ENCODE results near the gene RNF151.
"Not testable (repeated sequence)": the region's sequence is repeated elsewhere in the genome, so short reads cannot be mapped to it uniquely, and the experiment has no call there.

The RNF151 gene

DNA sequence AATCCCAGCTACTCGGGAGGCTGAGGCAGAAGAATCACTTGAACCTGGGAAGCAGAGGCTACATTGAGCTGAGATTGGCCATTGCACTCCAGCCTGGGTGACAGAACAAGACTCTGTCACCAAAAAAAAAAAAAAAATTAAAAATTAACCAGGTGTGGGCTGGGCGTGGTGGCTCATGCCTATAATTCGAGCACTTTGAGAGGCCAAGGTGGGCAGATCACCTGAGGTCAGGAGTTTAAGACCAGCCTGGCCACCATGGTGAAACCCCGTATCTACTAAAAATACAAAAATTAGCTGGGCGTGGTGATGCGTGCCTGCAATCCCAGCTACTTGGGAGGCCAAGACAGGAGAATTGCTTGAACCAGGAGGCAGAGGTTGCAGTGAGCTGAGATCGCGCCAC lies 26.8 kb upstream of the RNF151 start:
- not testable (repeated sequence) for DNase-seq

DNA sequence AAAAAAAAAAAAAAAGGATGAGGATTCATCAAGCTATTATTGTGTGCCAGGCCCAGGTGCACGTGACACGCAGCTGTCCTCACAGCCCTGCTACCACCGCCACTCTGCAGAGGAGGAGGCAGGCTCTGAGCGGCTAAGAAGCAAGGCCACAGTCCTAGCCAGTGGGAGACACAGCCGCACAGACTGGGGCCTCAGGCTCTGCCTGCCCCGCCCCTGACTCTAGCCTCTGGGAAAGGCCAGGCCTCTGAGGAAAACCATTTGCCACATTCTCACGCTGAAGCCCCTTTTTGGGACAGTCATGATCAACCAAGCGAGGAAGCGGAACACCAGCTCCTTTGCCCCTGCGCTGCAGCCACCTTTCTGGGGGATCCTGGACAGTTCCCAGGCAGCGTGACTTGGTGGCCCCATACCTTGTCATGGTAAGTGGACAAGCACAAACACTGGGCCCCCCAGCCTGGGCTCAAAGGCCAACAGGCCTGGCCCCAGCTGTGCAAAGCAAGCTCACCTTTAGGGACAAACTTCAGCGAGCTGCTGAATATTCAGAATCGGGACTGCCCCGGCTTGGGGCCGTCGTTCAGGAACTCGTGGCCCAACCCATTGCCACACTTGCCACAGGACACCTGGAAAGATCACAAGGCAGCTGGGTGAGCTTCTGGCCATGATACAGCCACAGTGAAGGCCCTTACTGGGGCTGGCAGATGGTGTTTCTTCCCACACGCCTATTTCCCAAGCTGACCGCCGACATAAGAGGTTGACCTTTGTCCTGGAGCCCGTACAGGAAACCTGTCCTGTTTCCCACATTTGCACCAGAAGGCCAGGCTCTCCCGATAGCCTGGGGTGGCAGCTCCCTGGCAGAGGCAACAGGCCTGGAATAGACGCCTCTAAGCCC lies 26.1 kb upstream of the RNF151 start:
- no peak for DNase-seq

DNA sequence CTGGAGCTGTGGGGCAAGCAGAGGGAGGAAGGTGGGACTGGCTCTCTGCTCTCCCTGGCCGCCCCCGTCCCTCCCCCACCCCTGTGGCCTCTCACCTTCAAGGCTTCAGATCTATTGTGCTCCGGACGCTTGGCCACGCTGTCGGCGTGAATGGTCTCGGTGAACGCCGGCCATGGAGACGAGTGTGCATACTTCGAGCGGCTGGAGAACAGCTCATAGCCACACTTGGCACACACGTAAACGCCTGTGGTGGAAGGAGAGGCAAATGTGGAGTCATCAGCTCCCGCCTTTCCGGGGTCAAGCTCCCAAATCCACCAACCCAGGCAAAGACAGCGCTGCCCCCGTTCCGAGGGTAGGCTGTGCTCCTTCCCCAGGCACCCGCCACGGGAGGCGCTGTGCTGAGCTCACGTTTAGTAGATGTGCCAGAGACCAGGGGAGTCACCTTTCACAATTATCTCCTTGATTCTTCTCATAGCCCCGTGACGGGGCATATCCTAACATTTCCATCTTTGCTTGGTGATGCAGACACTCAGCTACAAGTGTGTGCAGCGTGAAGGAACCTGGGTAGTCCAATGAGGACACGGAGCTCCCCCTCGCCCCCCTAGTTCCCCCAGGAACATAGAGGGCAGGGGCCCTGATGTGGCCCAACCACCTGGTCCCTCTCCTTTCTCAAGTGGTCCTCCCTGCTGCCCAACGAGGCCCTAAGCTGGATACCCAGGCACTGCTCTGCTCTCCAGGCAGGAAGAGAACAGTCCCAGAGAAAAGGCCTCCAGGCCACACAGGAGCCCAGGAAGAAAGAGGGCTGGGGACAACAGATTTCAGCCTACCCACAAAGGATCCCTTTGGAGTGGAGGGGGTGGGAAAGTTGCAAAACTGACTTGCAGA lies 25.3 kb upstream of the RNF151 start:
- DNase-seq: no peak

DNA sequence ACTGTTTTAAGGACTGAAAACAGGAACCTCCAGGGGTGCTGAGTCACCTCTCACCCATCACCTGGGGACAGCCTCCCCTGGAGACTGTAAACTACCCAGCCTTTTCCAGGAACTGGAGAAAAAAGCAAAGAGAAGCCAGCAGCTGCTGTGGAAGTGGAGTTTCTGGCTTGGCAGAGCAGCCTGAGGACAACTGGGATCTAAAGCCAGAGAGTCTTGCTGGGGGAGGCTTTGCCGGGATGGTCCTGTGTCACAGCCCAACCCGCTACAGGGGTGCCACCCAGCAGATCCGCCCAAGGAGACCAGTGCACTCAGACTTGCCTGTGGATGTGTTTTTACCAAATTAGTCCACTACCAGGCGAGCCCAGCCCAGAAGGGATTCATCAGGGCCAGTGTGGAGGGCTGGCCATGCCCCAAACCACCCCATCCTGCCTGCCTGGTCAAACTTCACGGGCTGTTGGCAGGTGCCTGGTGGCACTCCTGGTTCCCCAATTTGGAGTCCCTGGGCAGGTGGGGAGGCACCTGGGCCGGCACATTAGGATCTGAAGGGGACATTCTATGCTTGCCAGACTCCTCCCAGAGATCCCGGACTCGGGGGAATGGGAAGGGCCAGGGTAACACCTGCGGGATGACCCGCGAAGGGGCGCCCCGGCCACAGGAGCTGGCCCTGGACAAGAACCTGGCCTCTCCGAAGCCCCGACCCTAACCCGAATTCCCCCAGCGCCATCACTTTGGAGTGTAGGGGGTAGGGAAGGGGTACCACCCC lies 24.4 kb upstream of the RNF151 start:
- DNase-seq: no peak

DNA sequence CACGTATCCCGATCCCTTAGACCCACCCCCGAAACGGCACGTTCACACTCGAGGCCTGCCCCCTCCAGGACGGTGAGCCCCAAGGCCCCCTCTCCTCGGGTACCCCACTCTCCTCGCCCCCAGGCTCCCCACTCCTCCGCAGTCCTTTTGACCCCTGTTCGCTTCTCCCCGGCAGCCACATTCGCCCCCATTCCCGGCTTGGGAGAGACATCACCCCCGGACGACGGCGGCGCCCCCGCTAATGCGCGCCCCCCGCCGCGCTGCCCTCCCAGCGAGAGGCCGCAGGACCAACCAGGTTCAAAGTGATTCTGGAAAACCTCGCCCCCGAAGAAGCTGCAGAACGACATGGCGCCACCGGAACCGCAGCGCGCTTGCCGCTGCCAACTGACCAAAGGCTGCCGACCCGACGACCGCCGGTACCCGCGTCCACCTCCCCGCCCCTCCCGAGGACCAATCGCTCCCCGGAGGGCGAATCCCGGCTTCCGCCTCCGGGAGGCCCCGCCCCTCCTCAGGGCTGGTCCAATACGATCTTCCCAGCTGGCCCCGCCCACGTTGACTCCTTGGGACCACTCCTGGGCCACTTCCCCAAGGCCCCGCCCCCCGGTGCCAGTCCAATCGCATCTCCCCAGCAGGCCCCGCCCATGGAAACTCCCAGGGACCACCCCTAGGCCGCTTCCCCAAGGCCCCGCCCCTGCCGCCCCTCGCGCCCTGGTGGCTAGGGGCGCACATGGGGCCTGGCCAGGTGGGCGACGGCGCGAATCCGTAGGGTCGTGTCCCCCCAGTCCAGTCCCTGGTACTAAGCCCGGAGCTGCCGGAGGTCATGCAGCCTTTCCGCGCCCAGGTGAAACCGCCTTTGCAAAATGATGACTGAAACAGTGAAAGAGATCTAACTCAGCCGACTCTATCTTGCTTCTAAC lies 23.6 kb upstream of the RNF151 start, which contains the start of gene MSRB1:
MSRB1 (minus strand) TSS at position 390 of the 917 bp plus-strand sequence; CDS start at position 347, 43 bp downstream.
- peak; percentile 94 for DNase-seq

DNA sequence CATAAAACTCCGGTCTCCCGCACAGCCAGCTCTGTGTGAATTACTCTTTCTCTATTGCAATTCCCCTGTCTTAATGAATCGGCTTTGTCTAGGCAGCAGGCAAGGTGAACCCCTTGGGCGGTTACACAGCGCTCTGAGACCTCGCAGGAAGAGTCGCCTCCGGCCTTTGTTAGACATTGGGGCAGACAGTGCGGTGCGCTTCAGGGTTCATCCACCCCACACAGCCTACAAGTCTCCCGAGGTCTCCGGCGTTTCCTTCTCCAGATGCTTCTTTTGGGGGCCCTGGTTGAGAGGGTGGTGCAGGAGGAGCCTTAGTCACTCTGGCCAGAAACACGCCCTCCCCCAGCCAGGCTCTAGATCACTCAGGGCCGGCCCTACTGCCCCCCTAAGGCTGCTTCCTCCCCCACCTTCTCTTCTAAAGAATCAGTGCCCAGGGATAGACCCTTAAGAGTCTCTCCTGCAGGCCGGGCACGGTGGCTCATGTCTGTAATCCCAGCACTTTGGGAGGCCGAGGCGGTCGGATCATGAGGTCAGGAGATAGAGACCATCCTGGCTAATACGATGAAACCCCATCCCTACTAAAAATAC lies 21.9 kb upstream of the RNF151 start:
- DNase-seq: no peak

DNA sequence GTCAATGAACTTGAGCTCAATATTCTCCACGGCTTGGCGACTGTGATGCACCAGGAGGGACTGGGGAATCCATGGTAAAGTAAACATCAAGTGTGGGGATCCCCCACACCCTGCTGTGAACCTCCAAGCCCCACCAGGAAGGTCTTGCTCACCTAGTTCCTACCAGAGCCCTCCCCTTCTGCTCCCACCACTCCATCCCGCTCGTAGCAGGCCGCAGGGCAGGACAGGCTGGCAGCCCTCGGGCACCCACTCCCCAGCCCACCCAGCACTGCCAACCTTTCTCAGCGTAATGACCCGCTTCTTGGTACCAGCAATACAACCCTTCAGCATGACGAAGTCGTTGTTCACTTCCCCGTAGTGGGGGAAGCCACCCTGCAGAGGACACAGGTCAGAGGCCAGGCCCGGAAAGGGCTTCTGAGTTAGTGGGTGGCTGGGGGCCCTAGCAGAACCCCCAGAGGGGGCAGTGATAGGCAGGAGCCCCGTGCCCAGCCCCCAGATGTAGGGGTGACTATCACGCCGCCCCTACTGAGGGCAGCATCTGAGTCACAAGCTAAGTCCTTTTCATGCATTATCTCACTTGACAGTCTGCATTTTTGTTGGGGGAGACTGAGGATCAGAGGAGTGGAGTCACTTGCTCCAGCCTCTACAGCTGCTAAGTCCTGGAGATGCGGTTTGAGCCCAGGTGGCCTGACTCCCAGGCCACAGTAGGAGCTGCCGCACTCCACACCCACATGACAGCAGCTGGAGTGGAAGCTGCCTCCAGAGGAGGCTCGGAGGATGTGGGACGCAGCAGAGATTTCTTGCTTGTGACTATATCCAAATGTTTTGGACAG lies 20.9 kb upstream of the RNF151 start:
- no peak for DNase-seq

DNA sequence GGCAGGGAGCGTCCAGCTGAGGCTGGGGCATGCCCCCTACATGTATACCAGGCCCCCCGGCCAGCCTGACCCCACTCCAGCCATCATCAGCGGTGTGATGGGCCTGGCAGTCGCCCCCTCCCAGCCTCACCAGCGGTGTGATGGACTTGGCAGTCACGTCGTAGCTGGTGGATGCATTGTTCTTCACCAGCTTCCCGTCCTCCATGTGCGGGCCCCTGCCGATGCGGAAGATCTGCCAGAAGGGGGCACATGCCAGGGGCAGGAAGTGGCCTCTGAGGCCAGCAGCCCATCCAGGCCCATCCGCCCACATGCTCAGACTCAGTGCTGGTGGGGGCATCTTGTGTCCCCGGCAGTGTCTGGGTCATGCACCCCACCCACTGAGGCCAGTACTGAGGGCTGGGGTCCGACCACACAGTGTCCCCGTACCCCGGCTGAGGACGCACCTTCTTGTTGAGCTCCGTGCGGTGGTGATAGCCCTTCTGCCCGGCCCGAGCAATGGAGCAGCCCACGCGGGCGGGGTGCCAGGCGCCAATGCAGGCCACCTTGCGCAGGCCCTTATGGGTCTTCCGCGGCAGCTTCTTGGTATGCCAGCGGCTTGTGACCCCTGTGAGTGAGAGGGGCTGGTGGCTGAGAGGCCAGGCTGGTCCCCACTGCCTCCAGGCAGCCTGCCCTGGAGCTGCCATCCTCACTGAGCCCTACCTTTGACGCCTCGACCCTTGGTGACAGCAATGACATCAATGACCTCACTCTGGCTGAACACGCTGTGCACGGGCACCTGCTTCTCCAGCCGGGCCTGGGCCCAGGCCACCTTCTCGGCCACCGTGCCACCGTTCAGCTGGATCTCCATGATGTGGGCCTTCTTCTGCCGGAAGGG lies 19.9 kb upstream of the RNF151 start:
- no peak for DNase-seq

DNA sequence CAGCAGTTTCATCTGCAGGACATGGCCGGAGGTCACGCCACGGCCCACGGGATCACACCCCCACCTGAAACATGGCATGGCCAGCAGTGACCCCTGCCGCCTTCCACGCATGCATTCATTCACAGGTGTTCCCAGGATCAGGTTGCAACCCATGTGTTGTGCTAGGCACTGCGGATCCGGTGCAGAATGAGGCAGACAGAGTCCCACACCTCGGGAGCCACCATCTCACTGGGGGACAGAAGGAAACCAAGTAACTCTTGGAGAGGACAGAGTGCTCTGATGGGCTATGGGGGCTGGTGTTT lies 19.3 kb upstream of the RNF151 start:
- DNase-seq: no peak

DNA sequence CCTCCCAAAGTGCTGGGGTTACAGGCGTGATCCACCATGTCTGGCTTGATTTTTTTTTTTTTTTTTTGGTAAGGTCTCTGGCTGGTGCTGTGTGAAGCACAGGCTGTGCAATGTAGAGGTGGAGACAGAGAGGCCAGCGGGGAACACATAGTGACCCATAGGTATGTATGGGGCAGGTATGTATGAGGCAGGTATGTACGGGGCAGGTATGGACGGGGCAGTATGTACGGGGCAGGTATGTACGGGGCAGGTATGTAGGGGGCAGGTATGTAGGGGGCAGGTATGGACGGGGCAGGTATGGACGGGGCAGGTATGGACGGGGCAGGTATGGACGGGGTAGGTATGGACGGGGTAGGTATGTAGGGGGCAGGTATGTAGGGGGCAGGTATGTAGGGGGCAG lies 17.1 kb upstream of the RNF151 start:
- no peak for DNase-seq

DNA sequence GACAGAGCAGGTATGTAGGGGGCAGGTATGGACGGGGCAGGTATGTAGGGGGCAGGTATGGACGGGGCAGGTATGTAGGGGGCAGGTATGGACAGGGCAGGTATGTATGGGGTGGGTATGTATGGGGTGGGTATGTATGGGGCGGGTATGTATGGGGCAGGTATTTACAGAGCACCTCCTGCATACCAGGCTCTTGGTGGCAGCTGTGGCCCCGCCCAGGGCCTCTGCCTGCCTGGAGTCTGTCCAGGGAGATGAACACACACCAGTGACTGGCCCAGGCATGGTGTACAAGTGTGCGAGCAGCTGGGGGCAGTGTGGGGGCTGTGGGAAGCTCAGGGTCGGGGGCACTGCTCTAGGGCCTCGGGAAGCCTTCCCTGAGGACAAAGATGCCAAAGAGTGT lies 16.6 kb upstream of the RNF151 start:
- DNase-seq: no peak

DNA sequence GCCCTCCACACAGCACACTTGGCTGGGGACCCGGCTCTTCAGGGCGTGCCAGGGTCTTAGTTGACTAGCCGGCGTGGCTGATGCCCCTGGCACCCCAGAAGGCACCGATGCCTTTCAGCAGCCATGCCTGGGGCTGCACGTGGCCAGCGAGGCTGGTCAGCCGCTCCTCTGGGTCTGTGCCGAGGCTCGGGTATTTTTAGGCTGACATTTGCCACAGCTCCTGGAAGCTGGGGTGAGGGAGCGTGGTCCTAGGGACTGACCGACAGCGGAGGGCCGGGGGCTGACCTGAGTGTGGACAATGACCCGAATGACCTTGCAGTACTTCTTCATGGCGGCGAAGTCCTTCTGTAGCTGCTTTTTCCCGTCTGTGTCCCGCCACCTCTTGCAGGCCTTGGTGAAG lies 16.1 kb upstream of the RNF151 start:
- no peak for DNase-seq

DNA sequence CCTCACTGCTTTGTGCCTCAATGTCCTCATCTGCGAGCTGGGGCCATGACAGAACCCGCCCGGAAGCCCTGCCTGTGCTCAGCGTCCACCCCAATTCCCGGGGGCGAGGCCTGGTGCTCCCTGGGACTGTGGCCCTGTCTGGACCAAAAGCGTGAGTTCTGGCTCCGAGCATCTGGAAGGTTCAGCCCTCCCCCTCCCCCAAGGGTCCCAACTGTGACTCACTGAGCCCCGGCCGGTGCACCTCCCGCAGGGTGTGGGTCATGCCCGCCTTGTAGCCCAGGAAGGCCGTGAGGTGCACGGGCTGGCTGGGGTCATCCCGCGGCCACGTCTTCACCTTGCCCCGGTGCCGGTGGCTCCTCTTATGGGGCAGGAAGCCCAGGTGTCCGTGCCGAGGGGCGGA lies 12.9 kb upstream of the RNF151 start:
- no peak for DNase-seq

DNA sequence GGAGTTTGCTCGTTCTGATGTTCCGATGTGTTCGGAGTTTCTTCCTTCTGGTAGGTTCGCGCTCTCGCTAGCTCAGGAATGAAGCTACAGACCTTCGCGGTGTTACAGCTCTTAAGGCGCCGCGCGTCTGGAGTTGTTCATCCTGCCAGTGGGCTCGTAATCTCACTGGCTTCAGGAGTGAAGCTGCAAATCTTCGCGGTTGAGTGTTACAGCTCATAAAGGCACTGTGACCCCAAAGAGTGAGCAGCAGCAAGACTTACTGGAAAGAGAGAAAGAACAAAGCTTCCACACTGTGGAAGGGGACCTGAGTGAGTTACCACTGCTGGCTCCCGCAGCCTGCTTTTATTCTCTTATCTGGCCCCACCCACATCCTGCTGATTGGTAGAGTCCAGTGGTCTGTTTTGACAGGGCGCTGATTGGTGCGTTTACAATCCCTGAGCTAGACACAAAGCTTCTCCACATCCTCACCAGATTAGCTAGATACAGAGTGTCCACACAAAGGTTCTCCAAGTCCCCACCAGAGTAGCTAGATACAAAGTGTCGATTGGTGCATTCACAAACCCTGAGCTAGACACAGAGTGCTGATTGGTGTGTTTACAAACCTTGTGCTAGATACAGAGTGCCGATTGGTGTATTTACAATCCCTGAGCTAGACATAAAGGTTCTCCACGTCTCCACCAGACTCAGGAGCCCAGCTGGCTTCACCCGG lies 9.1 kb upstream of the RNF151 start:
- not testable (repeated sequence) for DNase-seq

DNA sequence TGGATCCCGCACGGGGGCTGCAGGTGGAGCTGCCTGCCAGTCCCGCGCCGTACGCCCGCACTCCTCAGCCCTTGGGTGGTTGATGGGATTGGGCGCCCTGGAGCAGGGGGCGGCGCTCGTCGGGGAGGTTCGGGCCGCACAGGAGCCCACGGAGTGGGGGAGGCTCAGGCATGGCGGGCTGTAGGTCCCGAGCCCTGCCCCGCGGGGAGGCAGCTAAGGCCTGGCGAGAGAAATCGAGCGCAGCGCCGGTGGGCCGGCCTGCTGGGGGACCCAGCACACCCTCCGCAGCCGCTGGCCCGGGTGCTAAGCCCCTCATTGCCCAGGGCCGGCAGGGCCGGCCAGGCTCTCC lies 8.5 kb upstream of the RNF151 start:
- not testable (repeated sequence) for DNase-seq

DNA sequence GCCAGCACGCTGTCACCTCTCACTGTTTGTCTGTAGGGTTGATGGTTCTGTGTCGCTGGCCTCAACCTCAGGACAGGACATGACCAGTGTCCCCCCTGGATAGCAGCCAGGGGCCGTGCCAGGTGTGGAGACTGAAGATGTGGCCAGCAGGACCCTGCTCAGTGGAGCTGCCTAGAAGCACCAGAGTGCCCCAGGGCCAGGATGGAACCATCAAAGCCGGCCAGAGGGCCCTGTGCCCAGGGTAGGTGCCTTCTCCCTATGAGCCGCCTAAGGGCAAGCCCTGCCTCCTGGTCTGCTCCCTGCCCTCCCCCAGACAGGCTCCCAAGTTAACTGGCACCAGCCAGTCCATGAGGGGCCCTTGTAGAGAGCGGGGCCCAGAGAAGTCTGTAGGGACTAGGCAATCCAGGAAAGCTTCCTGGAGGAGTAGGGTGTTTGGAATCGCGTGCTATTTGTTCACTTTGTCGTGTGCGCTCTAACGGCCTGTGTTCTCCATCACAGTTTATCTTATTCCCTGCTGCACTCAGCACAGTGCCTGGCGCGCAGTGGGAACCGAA lies 7.9 kb upstream of the RNF151 start:
- no peak for DNase-seq

DNA sequence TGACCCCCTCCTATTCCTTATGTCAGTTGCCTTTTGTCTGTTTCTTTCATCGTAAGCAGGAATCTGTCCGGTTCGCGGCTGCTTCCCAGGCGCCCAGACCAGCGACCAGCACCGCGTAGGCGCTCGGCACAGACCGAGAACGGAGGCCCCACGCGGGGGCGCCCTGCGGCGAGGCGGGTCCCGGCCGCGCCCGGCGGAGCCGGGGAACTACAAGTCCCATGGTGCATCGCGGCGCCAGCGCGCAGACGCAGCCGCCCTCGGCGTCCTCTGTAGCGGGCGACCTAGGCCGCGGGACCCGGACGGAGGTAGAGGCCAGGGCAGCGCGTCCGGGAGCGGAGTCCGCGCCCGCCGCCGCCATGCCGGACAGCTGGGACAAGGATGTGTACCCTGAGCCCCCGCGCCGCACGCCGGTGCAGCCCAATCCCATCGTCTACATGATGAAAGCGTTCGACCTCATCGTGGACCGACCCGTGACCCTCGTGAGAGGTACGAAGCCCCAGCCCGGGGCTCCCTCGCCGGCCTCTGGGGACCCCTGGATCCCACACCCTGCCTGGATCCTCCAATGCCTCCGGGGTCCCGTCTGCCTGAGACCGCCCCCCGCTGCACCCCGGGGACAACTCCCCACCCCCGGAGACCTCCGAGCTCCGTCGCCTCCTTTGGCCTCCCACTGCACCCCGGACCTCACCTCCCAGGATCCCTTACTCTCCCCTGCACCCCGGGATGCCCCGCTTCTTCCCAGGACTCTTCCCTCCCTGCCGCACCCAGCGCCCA lies 7.2 kb upstream of the RNF151 start, which contains the start of gene NDUFB10:
NDUFB10 (plus strand) TSS at position 270 of the 771 bp plus-strand sequence; CDS start at position 357, 87 bp downstream.
- DNase-seq: peak; percentile 62
